ENCODE data around the gene SPAG7. TPM values are rescaled to one million over a fixed set of nuclear protein-coding genes. Genes with fewer than 3 reads are reported as not detected.
A peak's percentile ranks its signal among the peaks of the same experiment; 100 is the strongest.

Gene SPAG7
- total RNA-seq, 1 donor from 2014 or later, result 40.5 TPM

GRCh38 chr17:4950075-4950745 lies 17.4 kb downstream of the SPAG7 start:
- no peak for FAIRE-seq
- Histone ChIP-seq H3K27me3 (ENCODE audit: control insufficient read depth, insufficient read depth, low read length) (no peaks in the 10 kb centered on the region), H3K4me3 (ENCODE audit: low read depth, low read length) (peak overlapping the region; percentile 99), H3K36me3 (ENCODE audit: control insufficient read depth, insufficient read depth, low read length) (peaks cover 2% of the 10 kb centered on the region)
- no peak for TF ChIP-seq CTCF (IDR thresholded peaks at IDR 0.05; ENCODE audit: insufficient read depth, low read length, severe bottlenecking)
- no peak for DNase-seq (ENCODE audit: low read depth)

- Histone ChIP-seq H3K4me3 (ENCODE audit: low read depth, low read length) (peak overlapping the region; percentile 99), H3K27me3 (ENCODE audit: control insufficient read depth, insufficient read depth, low read length) (no peaks in the 10 kb centered on the region), H3K36me3 (ENCODE audit: control insufficient read depth, insufficient read depth, low read length) (peaks cover 7% of the 10 kb centered on the region)
- no peak for FAIRE-seq
- no peak for TF ChIP-seq CTCF (IDR thresholded peaks at IDR 0.05; ENCODE audit: insufficient read depth, low read length, severe bottlenecking)
- peak; percentile 58 for DNase-seq (ENCODE audit: low read depth)
These were observed 18.1 kb downstream of the SPAG7 start for GRCh38 chr17:4949321-4950074.

- H3K4me3 ChIP-seq (ENCODE audit: low read depth, low read length), result peak overlapping the region; percentile 99
- H3K36me3 ChIP-seq (ENCODE audit: control insufficient read depth, insufficient read depth, low read length), result peaks cover 8% of the 10 kb centered on the region
- FAIRE-seq (no peak), DNase-seq (ENCODE audit: low read depth) (peak; percentile 76)
- no peaks in the 10 kb centered on the region for H3K27me3 ChIP-seq (ENCODE audit: control insufficient read depth, insufficient read depth, low read length)
- TF ChIP-seq CTCF (IDR thresholded peaks at IDR 0.05; ENCODE audit: insufficient read depth, low read length, severe bottlenecking), result no peak
These were observed 18.7 kb downstream of the SPAG7 start for GRCh38 chr17:4948931-4949320.

GRCh38 chr17:4948166-4948930 lies 19.3 kb downstream of the SPAG7 start, which contains the start of gene PFN1:
Gene PFN1 (minus strand): TSS chr17:4948530. CDS start chr17:4948394, 136 bp downstream.
- peak; percentile 85 for DNase-seq (ENCODE audit: low read depth)

More at GRCh38 chr17:4948166-4948930, 19.3 kb downstream of the SPAG7 start, which contains the start of gene PFN1:
- FAIRE-seq, result no peak
- Histone ChIP-seq H3K27me3 (ENCODE audit: control insufficient read depth, insufficient read depth, low read length) (no peaks in the 10 kb centered on the region), H3K36me3 (ENCODE audit: control insufficient read depth, insufficient read depth, low read length) (peaks cover 11% of the 10 kb centered on the region), H3K4me3 (ENCODE audit: low read depth, low read length) (peak within 1 kb of the TSS; percentile 99)
- TF ChIP-seq CTCF (IDR thresholded peaks at IDR 0.05; ENCODE audit: insufficient read depth, low read length, severe bottlenecking), result no peak
